Measurements from ENCODE around the gene OXNAD1.

OXNAD1 gene

GRCh38 chr3:16328124-16328523, 63.1 kb downstream of the OXNAD1 start:
- DNase-seq (ENCODE audit: low read depth in 2 of 2), result no peak

GRCh38 chr3:16329036-16329825, 64.2 kb downstream of the OXNAD1 start:
- no peak for DNase-seq (ENCODE audit: low read depth in 2 of 2)

GRCh38 chr3:16329826-16330129, 64.8 kb downstream of the OXNAD1 start:
- DNase-seq (ENCODE audit: low read depth in 2 of 2), result no peak

- no peak for DNase-seq (ENCODE audit: low read depth in 2 of 2)
These were observed 65.3 kb downstream of the OXNAD1 start for GRCh38 chr3:16330351-16330750.

- no peak for DNase-seq (ENCODE audit: low read depth in 2 of 2)
These were observed 66.4 kb downstream of the OXNAD1 start for GRCh38 chr3:16331319-16331883.

GRCh38 chr3:16332904-16333426, 68.0 kb downstream of the OXNAD1 start:
- no peak for DNase-seq (ENCODE audit: low read depth in 2 of 2)

- no peak for DNase-seq (ENCODE audit: low read depth in 2 of 2)
These were observed 69.9 kb downstream of the OXNAD1 start for GRCh38 chr3:16334909-16335308.

GRCh38 chr3:16335333-16335732, 70.3 kb downstream of the OXNAD1 start:
- DNase-seq (ENCODE audit: low read depth in 2 of 2), result no peak

GRCh38 chr3:16335772-16336645, 71.0 kb downstream of the OXNAD1 start:
- no peak for DNase-seq (ENCODE audit: low read depth in 2 of 2)

- no peak for DNase-seq (ENCODE audit: low read depth in 2 of 2)
These were observed 71.8 kb downstream of the OXNAD1 start for GRCh38 chr3:16336825-16337224.

- peak in 1 of 2 donors; percentile 22 for DNase-seq (ENCODE audit: low read depth in 2 of 2)
These were observed 73.0 kb downstream of the OXNAD1 start for GRCh38 chr3:16337856-16338540.

- no peak for DNase-seq (ENCODE audit: low read depth in 2 of 2)
These were observed 74.0 kb downstream of the OXNAD1 start for GRCh38 chr3:16338999-16339398.

GRCh38 chr3:16343101-16343500, 78.1 kb downstream of the OXNAD1 start:
- DNase-seq (ENCODE audit: low read depth in 2 of 2), result no peak

- DNase-seq (ENCODE audit: low read depth in 2 of 2), result no peak
These were observed 81.5 kb downstream of the OXNAD1 start for GRCh38 chr3:16346413-16347081.

GRCh38 chr3:16347548-16347947, 82.5 kb downstream of the OXNAD1 start:
- no peak for DNase-seq (ENCODE audit: low read depth in 2 of 2)

- no peak for DNase-seq (ENCODE audit: low read depth in 2 of 2)
These were observed 85.1 kb downstream of the OXNAD1 start for GRCh38 chr3:16349986-16350596.

GRCh38 chr3:16350597-16351318, 85.7 kb downstream of the OXNAD1 start:
- no peak for DNase-seq (ENCODE audit: low read depth in 2 of 2)

- DNase-seq (ENCODE audit: low read depth in 2 of 2), result no peak
These were observed 87.4 kb downstream of the OXNAD1 start for GRCh38 chr3:16352428-16352827.

- DNase-seq (ENCODE audit: low read depth in 2 of 2), result no peak
These were observed 89.3 kb downstream of the OXNAD1 start for GRCh38 chr3:16354291-16354690.

Data from activated CD4-positive, alpha-beta T cell treated with anti-CD3 and anti-CD28 coated beads for 24 hours (primary cell).